GM12891 (cell line): ENCODE measurements around the gene HTD2.

Source experiments
- POU2F2 ChIP-seq: IDR thresholded peaks from 2 replicates; pipeline ENCODE4 v1.6.1; 2011; ENCODE audit warnings: low read depth, mild to moderate bottlenecking, control low read depth, low read length, moderate library complexity
- TAF1 ChIP-seq: IDR thresholded peaks from 2 replicates; pipeline ENCODE4 v1.6.1; 2011; ENCODE audit warnings: low read depth, low read length, control low read depth

DNA sequence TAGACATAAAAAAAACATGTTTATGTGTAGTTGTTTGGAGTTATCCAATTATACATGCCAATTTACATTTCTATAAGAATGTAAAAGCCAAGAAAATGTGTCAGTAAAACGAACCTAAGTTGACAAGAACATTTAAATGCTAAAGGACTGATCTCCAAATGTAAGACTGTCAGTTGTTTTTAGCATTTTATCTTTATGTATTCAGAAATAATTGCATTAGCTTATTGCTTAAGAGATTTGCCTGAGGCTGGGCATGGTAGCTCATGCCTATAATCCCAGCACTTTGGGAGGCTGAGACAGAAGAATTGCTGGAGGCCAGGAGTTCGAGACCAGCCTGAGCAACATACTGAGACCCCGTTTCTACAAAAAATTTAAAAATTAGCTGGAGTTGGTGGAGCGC, 53.3 kb downstream of the HTD2 start:
- TF ChIP-seq POU2F2 (no peak), TAF1 (no peak)
